T-helper 17 cell (primary cell): ENCODE data around the gene PPIB. TPM values are rescaled to one million over a fixed set of nuclear protein-coding genes. Genes with fewer than 3 reads are reported as not detected.
"Not testable (repeated sequence)": the region's sequence is repeated elsewhere in the genome, so short reads cannot be mapped to it uniquely, and the experiment has no call there.

Experiments
- ATAC-seq: fragments of 150-1000 bp; cut with Tn5 transposase; 2 replicates; pipeline ENCODE4 v1.10.0; 2021; ENCODE audit warnings: mild to moderate bottlenecking, moderate library complexity
- DNase-seq, 3 donors: peaks; one replicate each; pipeline versions ENCODE4 v3.0.0 to v3.0.0-alpha.2; 2020 to 2021
- H3K9me3 ChIP-seq: one replicate; pipeline ENCODE4 v1.7.0; 2013; ENCODE audit warnings: low read length, mild to moderate bottlenecking; ENCODE audit not compliant: control insufficient read depth, poor library complexity, severe bottlenecking
- H3K27ac Mint-ChIP-seq: one replicate; pipeline ENCODE4 v1.8.0; 2022; ENCODE audit warnings: mild to moderate bottlenecking, moderate library complexity, mixed read lengths
- H3K27me3 Mint-ChIP-seq: one replicate; pipeline ENCODE4 v1.8.0; 2022; ENCODE audit warnings: mixed read lengths
- H3K36me3 Mint-ChIP-seq: one replicate; pipeline ENCODE4 v1.8.0; 2022; ENCODE audit warnings: low read depth, mixed read lengths
- H3K4me1 Mint-ChIP-seq: one replicate; pipeline ENCODE4 v1.8.0; 2022; ENCODE audit warnings: mild to moderate bottlenecking, mixed read lengths
- H3K4me3 Mint-ChIP-seq: one replicate; pipeline ENCODE4 v1.8.0; 2022; ENCODE audit warnings: mild to moderate bottlenecking, moderate library complexity, mixed read lengths
- total RNA-seq, 4 donors: library from RNA in 2 of 4; stranded (reverse) in 2 of 4; gene quantifications; one replicate each; pipeline ENCODE4 v1.2.3 and lab custom pipeline; 2022 to 2026

Gene PPIB
- total RNA-seq, 2 donors from 2014 or later: 202 to 208 TPM

GRCh38 chr15:64122936-64123351, 39.9 kb downstream of the PPIB start:
- ATAC-seq (no peak), DNase-seq (no peak)
- Mint-ChIP-seq H3K27ac (no peak overlapping the region), H3K4me1 (peaks cover 2% of the 10 kb centered on the region), H3K4me3 (no peak overlapping the region), H3K36me3 (peaks cover 7% of the 10 kb centered on the region), H3K27me3 (no peaks in the 10 kb centered on the region)
- no peaks in the 10 kb centered on the region for H3K9me3 ChIP-seq

DNA sequence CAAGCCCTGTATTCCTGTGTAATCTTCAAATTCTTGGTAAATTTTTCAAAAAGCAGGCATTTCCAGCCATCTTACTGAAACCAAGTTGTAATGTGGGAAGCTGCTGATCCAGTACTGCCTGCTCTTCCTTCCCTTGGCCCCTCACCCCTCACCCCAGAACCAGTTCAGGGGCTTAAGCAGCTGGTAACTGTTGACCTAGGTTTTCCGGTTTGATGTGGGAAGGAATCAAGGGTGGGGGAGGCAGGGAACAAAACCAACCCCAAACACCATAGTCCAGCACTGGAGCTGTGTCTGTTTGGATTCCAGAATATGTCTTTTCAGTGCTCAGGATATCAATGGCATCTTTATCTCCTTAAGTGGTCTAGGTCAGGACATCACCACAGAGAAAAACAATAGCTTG, 40.4 kb downstream of the PPIB start:
- no peak overlapping the region for H3K4me3 Mint-ChIP-seq
- no peak overlapping the region for H3K27ac Mint-ChIP-seq
- H3K4me1 Mint-ChIP-seq: peaks cover 2% of the 10 kb centered on the region
- H3K9me3 ChIP-seq: no peaks in the 10 kb centered on the region
- no peaks in the 10 kb centered on the region for H3K27me3 Mint-ChIP-seq
- ATAC-seq (no peak), DNase-seq (no peak)
- peaks cover 5% of the 10 kb centered on the region for H3K36me3 Mint-ChIP-seq

DNA sequence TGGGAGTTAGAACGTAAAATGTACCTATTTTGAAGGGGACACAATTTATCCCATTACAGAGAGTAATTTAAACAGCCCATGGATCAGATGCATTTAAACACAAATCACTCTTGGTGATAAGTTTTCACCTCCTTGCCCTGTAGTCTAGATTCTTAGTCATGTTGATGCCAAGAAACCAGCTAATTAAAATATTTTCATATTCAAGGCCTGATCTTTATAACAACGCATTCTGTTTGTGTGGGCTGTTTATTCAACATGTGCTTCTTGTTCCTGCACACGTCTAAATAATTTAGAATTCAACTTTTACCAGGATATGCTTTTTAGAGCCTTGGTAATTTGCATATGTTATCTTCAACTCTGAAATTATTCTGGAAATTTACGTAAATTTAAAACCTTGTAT, 41.2 kb downstream of the PPIB start:
- H3K36me3 Mint-ChIP-seq: peaks cover 5% of the 10 kb centered on the region
- H3K27me3 Mint-ChIP-seq: no peaks in the 10 kb centered on the region
- ATAC-seq (no peak), DNase-seq (no peak)
- H3K9me3 ChIP-seq: no peaks in the 10 kb centered on the region
- H3K4me3 Mint-ChIP-seq: no peak overlapping the region
- H3K4me1 Mint-ChIP-seq: peaks cover 2% of the 10 kb centered on the region
- H3K27ac Mint-ChIP-seq: no peak overlapping the region

GRCh38 chr15:64120322-64120721, 42.5 kb downstream of the PPIB start:
- H3K9me3 ChIP-seq, H3K27me3 Mint-ChIP-seq, H3K4me3 Mint-ChIP-seq, H3K27ac Mint-ChIP-seq, DNase-seq, H3K36me3 Mint-ChIP-seq, ATAC-seq, H3K4me1 Mint-ChIP-seq: not testable (repeated sequence)

DNA sequence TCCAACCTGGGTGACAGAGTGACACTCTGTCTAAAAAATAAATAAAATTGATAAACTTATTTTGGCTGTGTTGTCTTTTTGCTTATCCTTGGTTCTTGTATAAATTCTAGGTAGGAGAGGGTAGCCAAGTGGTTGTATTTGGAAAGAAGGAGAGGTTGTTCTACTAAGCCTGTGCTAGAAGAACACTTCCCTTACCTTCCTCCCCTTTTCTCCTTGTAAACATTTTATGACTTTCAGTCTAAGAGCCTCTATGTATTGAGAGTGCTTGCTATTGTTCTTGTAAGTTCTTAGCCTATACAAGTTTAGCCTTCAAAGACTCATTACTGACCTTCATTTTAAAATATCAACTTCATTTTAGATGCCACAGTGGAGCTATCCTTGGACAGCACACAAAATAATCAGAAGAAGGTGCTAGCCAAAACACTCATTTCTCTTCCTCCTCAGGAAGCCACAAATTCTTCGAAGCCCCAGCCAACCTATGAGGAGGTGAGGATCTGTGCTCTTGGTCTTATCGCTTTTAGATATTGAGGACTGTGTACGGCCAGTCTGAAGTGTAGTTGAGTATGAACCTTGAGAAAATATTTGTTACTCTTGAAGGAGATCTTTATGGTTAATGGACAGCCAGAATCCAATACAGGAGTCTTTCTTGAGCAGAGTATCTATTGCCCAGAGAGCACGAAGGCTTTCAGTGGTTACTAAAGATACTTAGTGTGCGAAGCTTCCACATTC, 44.9 kb downstream of the PPIB start:
- no peak for ATAC-seq
- H3K9me3 ChIP-seq: no peaks in the 10 kb centered on the region
- Mint-ChIP-seq H3K27me3 (no peaks in the 10 kb centered on the region), H3K4me3 (no peak overlapping the region), H3K4me1 (peaks cover 4% of the 10 kb centered on the region), H3K27ac (no peak overlapping the region), H3K36me3 (peaks cover 12% of the 10 kb centered on the region)
- DNase-seq: no peak

DNA sequence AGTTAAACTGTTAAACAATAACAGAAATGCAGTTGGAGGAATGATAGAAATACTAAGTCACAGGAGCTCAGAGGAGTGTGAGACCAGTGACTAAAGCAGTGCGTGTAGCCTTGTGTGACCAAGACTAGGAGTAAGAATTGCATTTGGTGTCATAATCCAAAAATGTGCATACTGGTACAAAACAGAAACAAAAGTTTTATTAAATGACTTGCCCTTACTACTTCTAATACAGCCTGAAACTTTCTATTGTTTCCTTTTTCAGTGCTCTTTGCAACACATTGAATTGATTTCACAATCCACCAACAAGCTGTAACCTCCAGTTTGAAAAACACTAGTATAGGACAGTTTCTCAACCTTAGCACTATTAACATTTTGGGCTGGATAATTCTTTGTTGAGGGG, 49.9 kb downstream of the PPIB start:
- ATAC-seq (no peak), DNase-seq (no peak)
- H3K9me3 ChIP-seq: no peaks in the 10 kb centered on the region
- Mint-ChIP-seq H3K36me3 (peaks cover 11% of the 10 kb centered on the region), H3K4me1 (peaks cover 20% of the 10 kb centered on the region), H3K27ac (no peak overlapping the region), H3K27me3 (no peaks in the 10 kb centered on the region), H3K4me3 (no peak overlapping the region)

GRCh38 chr15:64112073-64112772, 50.6 kb downstream of the PPIB start:
- H3K4me1 Mint-ChIP-seq: peaks cover 23% of the 10 kb centered on the region
- no peaks in the 10 kb centered on the region for H3K9me3 ChIP-seq
- H3K27me3 Mint-ChIP-seq: no peaks in the 10 kb centered on the region
- DNase-seq (no peak), ATAC-seq (no peak)
- no peak overlapping the region for H3K4me3 Mint-ChIP-seq
- peaks cover 11% of the 10 kb centered on the region for H3K36me3 Mint-ChIP-seq
- H3K27ac Mint-ChIP-seq: peak overlapping the region; percentile 69

- peaks cover 25% of the 10 kb centered on the region for H3K4me1 Mint-ChIP-seq
- no peak for ATAC-seq
Observed at GRCh38 chr15:64111679-64112050, 51.2 kb downstream of the PPIB start.

DNA sequence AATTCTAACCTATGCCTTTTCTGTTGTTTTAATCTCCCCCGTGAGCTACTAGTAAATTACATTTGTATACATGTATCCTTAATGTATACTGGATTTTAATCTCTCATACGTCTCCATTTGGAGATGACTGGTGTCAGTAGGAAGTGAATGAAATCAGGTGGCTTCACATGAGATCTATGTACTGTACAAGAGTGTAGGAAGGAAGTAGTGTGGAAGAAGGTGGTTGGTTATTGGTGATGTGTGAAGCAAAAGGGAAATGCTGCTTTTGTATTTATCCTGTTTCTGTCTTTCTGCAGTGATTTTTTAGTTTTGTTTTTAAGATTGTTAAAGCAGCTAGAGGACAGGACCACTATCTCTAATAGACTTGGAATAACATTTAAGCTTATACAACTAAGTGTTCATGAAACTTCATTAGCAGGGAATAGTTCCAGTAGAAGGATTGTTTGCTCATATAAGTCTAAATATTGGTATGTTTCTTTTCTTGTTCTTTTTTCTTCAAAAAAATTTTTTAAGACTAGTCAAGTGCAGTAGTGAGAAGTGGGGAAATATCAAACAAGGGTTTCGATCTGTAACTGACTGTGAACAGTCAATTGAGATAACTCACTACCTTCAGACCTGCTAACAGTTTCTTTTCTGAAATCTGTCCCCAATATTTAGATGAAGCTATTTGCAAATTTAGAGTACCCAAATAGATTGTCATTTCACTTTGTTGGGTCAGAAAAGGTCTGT, 51.7 kb downstream of the PPIB start:
- peak overlapping the region; percentile 69 for H3K27ac Mint-ChIP-seq
- peaks cover 11% of the 10 kb centered on the region for H3K36me3 Mint-ChIP-seq
- peaks cover 30% of the 10 kb centered on the region for H3K4me1 Mint-ChIP-seq
- H3K27me3 Mint-ChIP-seq: no peaks in the 10 kb centered on the region
- peak overlapping the region; percentile 68 for H3K4me3 Mint-ChIP-seq
- no peaks in the 10 kb centered on the region for H3K9me3 ChIP-seq
- ATAC-seq (peak; percentile 68), DNase-seq (no peak)

More at GRCh38 chr15:64111679-64112050, 51.2 kb downstream of the PPIB start:
- no peak overlapping the region for H3K4me3 Mint-ChIP-seq
- H3K9me3 ChIP-seq: no peaks in the 10 kb centered on the region
- DNase-seq: no peak
- no peaks in the 10 kb centered on the region for H3K27me3 Mint-ChIP-seq
- H3K27ac Mint-ChIP-seq: peak overlapping the region; percentile 69
- peaks cover 11% of the 10 kb centered on the region for H3K36me3 Mint-ChIP-seq

DNA sequence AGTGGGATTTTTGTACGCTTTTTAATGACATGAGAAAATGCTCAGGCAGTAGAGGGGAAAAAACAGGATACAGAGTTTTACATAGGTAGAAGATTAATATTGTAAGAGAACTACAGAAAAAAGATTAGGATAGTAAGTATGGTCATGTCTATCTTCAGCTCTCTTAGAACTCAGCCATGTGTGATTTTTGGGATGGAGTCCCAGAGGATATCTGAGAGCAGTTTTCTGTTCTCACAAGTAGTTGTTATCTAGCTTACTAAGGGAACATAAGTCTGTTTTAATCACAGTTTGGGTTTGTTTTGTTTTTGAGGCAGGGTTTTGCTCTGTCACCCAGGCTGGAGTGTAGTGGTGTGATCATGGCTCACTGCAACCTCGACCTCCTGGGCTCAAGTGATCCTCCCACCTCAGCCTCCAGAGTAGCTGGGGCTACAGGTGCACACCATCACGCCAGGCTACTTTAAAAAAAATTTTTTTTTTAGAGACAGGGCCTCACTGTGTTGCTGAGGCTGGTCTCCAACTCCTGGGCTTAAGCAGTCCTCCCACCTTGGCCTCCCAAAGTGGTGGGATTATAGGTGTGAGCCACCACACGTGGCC, 52.6 kb downstream of the PPIB start:
- ATAC-seq, H3K9me3 ChIP-seq, H3K27me3 Mint-ChIP-seq, DNase-seq: not testable (repeated sequence)
- H3K4me3 Mint-ChIP-seq: peak overlapping the region; percentile 68
- H3K27ac Mint-ChIP-seq: peak overlapping the region; percentile 69
- peaks cover 32% of the 10 kb centered on the region for H3K4me1 Mint-ChIP-seq
- H3K36me3 Mint-ChIP-seq: peaks cover 11% of the 10 kb centered on the region

GRCh38 chr15:64107337-64107736, 55.5 kb downstream of the PPIB start:
- Mint-ChIP-seq H3K27ac (no peak overlapping the region), H3K36me3 (no peaks in the 10 kb centered on the region), H3K4me1 (peaks cover 34% of the 10 kb centered on the region), H3K27me3 (no peaks in the 10 kb centered on the region), H3K4me3 (no peak overlapping the region)
- DNase-seq: no peak
- ATAC-seq: no peak
- H3K9me3 ChIP-seq: no peaks in the 10 kb centered on the region
